COLO668 (cell line): ENCODE data around the gene MTA1.

Experiments used
- DNase-seq: peaks from one replicate; lab custom pipeline; 2025; ENCODE audit not compliant: unreplicated experiment; lab: John Stamatoyannopoulos, UW

The MTA1 gene

DNA sequence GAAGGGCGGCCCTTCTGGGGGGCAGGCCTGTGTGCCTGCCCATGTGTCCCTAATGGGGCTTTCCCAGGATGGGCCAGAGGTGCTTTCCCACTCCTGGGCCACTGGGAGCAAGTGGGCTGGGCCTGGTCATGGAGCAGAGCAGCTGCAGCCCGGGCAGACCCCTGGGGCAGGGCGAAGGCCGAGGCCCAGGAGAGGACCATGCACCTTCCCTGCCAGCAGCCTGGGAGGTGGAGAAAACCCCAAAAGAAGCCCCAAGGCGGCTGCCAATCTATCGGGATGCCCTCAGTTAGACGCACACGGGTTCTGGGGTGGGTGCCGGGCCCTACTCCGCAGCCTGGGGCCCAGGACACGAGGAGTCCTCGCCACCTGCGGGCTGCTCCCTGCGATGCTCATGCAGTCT is 38.9 kb downstream of the MTA1 start:
- DNase-seq: no peak

- no peak for DNase-seq
These were observed 40.5 kb downstream of the MTA1 start for GRCh38 chr14:105460116-105460515.

DNA sequence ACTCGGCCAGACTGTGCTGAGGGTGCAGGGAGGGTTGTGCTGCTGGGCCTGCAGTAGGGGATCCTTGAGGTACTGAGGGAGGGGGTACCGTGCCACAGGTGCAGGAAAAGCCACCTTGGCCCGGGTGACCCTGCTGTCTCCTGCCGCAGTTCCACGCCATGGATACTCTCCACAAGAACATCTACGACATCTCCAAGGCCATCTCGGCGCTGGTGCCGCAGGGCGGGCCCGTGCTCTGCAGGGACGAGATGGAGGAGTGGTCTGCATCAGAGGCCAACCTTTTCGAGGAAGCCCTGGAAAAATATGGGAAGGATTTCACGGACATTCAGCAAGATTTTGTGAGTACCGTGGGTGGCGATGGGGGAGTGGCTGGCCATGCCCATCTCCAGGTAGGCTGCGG is 41.0 kb downstream of the MTA1 start:
- DNase-seq: no peak

GRCh38 chr14:105461903-105462302 is 42.3 kb downstream of the MTA1 start:
- no peak for DNase-seq

GRCh38 chr14:105464501-105464900 is 44.9 kb downstream of the MTA1 start:
- DNase-seq: no peak

DNA sequence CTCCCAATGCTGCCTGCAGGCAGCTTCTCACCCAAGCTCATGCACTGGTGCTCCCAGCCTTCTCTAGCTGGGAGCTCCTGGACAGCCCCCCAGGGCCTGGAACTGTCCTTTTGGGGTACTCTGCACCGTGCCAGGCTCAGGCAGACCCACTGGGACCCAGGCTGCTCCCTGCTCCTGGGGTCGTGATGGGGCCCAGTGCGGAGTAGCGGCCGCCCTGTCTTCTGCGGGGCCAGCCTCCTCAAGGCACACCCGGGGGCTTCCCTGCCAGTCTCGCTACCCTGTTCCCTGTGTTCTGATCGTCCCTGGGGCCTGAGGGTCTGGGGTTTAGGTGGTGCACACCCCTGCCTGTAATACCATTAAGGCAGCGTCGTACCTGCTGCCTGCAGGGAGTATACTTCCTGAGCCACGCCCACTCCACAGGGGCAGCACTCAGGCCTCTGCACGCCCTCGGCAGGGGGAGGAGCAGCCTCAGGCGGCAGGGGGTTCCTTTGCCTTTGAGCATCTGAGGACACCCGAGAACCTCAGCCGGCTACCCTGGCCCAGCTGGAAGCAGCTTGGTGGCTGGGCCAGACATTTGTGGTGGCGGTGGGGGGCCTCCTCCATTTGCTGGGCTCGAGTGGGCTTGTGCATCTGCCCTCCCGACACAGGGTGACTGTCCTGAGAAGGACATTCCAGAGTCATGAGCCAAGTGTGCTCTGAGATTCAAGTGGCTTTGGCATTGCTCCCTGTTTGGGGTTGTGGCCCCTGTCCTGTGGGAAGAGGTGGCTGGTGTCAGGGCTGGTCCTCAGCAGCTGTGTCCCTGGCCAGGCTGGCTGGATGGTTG is 45.8 kb downstream of the MTA1 start:
- DNase-seq: no peak

DNA sequence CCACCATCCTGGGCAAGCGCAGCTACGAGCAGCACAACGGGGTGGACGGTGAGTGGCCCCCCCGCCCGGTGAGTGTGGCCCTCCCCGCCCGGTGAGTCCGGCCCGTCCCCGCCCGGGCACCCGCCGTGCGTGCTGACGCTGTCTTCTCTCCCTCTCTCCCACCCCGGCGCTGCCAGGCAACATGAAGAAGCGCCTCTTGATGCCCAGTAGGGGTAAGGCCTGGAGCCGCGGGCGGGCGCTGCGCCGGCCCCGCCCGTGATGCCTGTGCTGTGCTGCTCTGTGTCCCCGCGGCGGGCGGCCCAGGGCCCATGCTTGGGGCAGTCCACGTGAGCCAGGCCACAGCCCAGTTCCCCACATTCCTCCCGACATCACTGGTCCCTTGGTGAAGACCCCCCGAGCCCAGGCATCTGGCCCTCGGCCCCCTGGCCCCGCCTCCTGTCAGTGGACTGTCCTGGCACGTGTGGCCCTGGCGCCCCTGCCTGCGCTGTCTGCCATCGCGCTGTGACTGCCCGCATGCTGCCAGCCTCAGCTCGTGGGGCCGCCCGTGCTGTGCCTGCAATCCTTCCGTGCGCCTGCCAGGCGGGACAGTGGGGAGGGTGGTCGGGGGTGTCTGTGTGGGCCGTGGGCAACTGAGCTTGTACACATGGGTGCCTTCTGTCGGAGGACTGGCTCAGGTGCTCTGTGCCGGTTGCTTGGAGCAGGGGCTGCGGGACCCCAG is 47.1 kb downstream of the MTA1 start:
- no peak for DNase-seq

- DNase-seq: no peak
These were observed 47.8 kb downstream of the MTA1 start for GRCh38 chr14:105467249-105467941.

- DNase-seq: no peak
These were observed 48.4 kb downstream of the MTA1 start for GRCh38 chr14:105467942-105468471.

DNA sequence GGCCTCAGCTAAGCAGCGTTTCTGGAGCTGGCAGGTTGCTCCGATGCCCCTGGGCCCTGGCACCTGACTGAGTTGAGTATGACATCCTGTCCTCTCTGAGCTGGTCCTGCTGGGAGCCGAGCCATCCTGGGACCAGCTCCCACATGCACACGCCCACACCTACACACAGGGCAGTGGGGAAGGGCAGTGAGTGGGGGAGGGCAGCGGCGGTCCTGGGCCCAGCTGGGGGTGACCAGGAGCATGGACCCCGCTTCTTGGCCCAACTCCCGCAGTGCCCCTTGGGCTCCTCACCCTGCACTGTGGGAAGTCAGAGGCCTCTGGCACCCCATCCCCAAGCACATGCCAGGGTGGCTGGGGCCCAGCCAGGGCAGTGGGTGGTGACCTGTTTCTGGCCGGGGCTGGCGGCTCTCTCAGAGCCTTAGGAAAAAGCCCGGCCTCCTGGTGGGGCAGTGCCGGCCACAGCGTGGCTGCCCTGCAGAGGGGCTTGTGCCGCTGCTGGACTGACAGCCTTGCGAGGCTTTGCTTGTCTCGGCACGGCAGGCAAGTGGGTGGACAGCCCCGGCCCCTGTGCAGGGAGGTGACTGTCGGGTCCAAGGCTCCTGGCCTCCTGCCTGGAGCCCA is 49.1 kb downstream of the MTA1 start:
- no peak for DNase-seq

DNA sequence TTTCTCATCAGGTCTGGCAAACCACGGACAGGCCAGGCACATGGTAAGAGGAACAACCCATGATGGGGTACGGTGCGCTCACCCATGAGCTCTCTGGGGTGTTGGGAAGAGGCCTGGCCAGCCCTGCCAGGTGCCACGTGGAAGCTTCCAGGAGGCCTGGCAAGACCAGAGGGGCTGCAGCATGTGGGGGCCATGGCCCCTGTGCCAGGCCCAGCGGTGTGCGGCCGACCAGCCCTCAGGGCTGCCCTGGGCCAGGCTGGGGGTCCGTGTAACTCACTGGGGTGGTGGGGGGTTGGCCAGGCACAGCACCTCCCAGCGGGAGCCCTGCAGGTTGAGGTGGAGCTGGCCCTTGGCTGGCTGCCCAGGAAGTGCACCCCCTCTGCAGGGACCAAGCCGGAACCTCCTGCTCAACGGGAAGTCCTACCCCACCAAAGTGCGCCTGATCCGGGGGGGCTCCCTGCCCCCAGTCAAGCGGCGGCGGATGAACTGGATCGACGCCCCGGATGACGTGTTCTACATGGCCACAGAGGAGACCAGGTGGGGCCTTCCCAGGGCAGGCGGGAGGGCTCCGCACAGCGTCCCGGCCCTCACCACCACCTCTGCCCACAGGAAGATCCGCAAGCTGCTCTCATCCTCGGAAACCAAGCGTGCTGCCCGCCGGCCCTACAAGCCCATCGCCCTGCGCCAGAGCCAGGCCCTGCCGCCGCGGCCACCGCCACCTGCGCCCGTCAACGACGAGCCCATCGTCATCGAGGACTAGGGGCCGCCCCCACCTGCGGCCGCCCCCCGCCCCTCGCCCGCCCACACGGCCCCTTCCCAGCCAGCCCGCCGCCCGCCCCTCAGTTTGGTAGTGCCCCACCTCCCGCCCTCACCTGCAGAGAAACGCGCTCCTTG is 50.1 kb downstream of the MTA1 start:
- DNase-seq: no peak

- no peak for DNase-seq
These were observed 51.0 kb downstream of the MTA1 start for GRCh38 chr14:105470350-105471296.

DNA sequence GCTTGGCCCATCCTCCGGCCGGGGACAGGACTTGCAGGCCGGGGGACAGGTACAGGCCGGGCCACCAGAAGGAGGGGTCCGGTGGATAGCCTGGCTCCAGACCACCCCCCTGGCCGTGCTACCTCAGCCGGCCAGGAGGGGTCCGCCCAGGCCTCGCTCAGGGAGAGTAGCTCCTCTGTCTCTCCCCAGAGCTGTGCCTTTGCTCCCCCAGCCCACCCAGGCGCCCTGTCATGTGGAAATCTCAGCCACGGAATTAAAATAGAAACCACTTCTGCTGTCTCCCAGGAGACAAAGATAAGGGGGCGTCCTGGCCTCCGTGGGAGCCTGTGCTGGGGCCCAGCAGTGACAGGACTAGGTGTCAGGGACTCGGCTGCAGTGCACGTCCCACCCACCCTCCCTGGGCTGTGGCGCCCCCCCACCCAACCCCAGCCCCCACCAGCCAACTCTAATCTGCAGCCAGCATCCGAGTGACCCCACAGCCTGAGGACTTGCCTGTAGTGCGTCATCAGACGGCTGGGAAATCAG is 51.7 kb downstream of the MTA1 start:
- no peak for DNase-seq

DNA sequence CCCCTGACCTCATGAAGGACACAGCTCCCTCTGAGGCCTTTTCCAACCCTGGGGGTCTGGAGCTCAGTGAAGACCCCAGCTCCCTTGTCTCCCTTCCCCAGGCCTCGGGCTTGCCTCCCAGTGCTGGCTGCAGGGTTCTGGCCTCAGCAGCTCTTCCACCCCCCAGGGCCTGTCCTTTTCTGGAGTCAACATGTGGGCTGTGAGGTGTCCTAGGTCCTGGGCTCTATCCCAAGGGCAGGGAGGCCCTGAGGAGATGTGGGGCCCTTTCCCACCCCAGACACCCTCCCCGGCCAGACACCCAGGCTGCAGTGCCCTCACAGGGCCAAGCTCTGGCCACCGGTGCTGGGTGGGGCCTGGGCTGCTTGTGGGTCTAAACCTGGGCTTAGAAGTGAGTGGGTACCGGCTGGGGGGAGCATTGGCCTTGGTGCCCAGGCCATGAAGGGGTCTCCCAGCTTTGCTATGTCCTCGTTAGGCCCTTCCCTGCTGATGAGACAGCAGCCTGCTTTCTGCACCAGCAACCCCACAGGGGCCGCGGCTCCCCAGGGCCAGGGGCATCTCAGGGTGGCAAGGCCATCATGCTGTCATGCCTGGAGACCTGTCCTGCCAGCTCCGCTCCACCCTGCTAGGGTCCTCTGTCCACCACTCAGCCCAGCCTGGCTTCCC is 52.3 kb downstream of the MTA1 start:
- DNase-seq: no peak

- no peak for DNase-seq
These were observed 52.9 kb downstream of the MTA1 start for GRCh38 chr14:105472486-105472991.

GRCh38 chr14:105473033-105473676 is 53.5 kb downstream of the MTA1 start:
- no peak for DNase-seq

- peak; percentile 92 for DNase-seq
These were observed 54.3 kb downstream of the MTA1 start for GRCh38 chr14:105473677-105474482.
